NB4 (cell line): ENCODE measurements around the gene SYNDIG1.

Source experiments
- CTCF ChIP-seq: IDR thresholded peaks from one replicate; pipeline ENCODE4 v1.5.1; 2012; ENCODE audit warnings: low read depth, low read length
- MAX ChIP-seq: IDR thresholded peaks from 2 replicates; pipeline ENCODE4 v1.6.1; 2011; ENCODE audit warnings: low read depth, low read length
- POLR2A ChIP-seq: IDR thresholded peaks from 2 replicates; pipeline ENCODE4 v1.6.1; 2011; ENCODE audit warnings: mild to moderate bottlenecking; ENCODE audit not compliant: insufficient read length; ENCODE audit errors: extremely low read depth

- TF ChIP-seq CTCF = no peak
- TF ChIP-seq POLR2A = no peak
- no peak for TF ChIP-seq MAX
Observed at GRCh38 chr20:24607402-24607801, 138.0 kb downstream of the SYNDIG1 start.
